ENCODE results near the gene PIMREG.

DNA sequence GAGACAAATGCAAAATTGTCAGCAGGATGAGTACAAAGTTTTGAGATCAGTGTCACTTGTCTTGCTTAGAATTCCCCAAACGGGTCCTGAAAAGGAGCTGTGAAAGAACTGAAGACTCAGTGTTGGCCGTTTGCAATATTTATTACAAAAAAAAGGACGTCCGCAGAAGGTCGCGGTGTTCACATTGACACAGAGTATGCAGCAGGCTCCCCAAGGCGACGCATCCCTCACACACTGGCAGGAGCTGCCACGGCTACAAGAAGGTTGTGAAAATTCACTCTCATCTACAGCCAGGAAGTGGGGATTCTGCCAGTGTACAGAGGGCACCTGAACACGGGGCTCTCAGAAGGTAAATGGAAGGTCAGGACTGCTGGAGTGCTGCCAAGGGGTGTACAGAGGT lies 35.5 kb upstream of the PIMREG start:
- TF ChIP-seq, protein P1, sequence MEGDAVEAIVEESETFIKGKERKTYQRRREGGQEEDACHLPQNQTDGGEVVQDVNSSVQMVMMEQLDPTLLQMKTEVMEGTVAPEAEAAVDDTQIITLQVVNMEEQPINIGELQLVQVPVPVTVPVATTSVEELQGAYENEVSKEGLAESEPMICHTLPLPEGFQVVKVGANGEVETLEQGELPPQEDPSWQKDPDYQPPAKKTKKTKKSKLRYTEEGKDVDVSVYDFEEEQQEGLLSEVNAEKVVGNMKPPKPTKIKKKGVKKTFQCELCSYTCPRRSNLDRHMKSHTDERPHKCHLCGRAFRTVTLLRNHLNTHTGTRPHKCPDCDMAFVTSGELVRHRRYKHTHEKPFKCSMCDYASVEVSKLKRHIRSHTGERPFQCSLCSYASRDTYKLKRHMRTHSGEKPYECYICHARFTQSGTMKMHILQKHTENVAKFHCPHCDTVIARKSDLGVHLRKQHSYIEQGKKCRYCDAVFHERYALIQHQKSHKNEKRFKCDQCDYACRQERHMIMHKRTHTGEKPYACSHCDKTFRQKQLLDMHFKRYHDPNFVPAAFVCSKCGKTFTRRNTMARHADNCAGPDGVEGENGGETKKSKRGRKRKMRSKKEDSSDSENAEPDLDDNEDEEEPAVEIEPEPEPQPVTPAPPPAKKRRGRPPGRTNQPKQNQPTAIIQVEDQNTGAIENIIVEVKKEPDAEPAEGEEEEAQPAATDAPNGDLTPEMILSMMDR (IDR thresholded peaks at IDR 0.05): no peak
- TF ChIP-seq POLR2A (IDR thresholded peaks at IDR 0.05) (no peak), EP300 (IDR thresholded peaks at IDR 0.05) (no peak)

All from suprapubic skin (tissue), 3 donors.